Measurements from ENCODE around the gene SLC51B.
A peak's percentile ranks its signal among the peaks of the same experiment; 100 is the strongest.

SLC51B gene

DNA sequence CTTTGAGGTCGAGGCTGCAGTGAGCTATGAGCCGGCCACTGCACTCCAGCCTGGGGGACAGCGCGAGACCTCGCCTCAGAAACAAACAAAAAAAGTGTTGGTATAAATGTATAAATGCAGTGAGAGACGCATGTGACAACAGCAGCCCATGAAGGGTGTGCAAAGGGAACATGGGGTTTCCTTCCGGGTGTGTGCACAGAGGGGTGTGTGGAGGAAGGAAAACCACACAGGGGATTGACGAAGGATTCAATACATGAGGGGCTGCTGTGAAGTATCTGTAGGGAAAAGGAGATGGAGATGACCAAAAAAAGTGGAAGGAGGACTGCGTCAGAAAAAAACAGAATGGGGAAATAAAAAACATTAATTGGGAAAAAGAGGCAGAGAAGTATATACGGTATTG lies 16.8 kb upstream of the SLC51B start:
- H3K4me3 ChIP-seq (ENCODE audit: low read length): peak overlapping the region; percentile 93
- TF ChIP-seq, protein P1, sequence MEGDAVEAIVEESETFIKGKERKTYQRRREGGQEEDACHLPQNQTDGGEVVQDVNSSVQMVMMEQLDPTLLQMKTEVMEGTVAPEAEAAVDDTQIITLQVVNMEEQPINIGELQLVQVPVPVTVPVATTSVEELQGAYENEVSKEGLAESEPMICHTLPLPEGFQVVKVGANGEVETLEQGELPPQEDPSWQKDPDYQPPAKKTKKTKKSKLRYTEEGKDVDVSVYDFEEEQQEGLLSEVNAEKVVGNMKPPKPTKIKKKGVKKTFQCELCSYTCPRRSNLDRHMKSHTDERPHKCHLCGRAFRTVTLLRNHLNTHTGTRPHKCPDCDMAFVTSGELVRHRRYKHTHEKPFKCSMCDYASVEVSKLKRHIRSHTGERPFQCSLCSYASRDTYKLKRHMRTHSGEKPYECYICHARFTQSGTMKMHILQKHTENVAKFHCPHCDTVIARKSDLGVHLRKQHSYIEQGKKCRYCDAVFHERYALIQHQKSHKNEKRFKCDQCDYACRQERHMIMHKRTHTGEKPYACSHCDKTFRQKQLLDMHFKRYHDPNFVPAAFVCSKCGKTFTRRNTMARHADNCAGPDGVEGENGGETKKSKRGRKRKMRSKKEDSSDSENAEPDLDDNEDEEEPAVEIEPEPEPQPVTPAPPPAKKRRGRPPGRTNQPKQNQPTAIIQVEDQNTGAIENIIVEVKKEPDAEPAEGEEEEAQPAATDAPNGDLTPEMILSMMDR (IDR thresholded peaks at IDR 0.05; ENCODE audit: low read depth, low read length, poor library complexity, severe bottlenecking): no peak
- TF ChIP-seq EZH2phosphoT487 (IDR thresholded peaks at IDR 0.05; ENCODE audit: borderline replicate concordance, low read length): no peak
- no peak overlapping the region for H3K27ac ChIP-seq (ENCODE audit: low read depth, low read length)
- peaks cover 20% of the 10 kb centered on the region for H3K79me2 ChIP-seq (ENCODE audit: control insufficient read depth, low read length)
- no peaks in the 10 kb centered on the region for H4K20me1 ChIP-seq (ENCODE audit: control insufficient read depth, insufficient read depth, low read depth, low read length)
- no peaks in the 10 kb centered on the region for H3K9me3 ChIP-seq (ENCODE audit: control insufficient read depth, insufficient read depth, low read length)
- H3K4me2 ChIP-seq (ENCODE audit: low read length): peak overlapping the region; percentile 90
- no peaks in the 10 kb centered on the region for H3K9me2 ChIP-seq (replicated peaks; ENCODE audit: control insufficient read depth, low read length)
- no peaks in the 10 kb centered on the region for H3F3A ChIP-seq (ENCODE audit: control insufficient read depth, insufficient read depth)
- peaks cover 30% of the 10 kb centered on the region for H3K36me3 ChIP-seq (ENCODE audit: control insufficient read depth, low read length)
- H3K27me3 ChIP-seq (ENCODE audit: control insufficient read depth, low read length): peaks cover 17% of the 10 kb centered on the region
- H3K4me1 ChIP-seq (ENCODE audit: control insufficient read depth, low read length): peaks cover 22% of the 10 kb centered on the region

GRCh38 chr15:65028921-65029735 lies 16.1 kb upstream of the SLC51B start, which contains the start of gene MTFMT:
TSS of gene MTFMT (minus strand) at chr15:65029639. CDS start at chr15:65029613, 26 bp downstream.
- Histone ChIP-seq H3F3A (ENCODE audit: control insufficient read depth, insufficient read depth) (no peaks in the 10 kb centered on the region), H3K4me2 (ENCODE audit: low read length) (peak within 1 kb of the TSS; percentile 90), H3K4me1 (ENCODE audit: control insufficient read depth, low read length) (peaks cover 30% of the 10 kb centered on the region), H3K79me2 (ENCODE audit: control insufficient read depth, low read length) (peaks cover 20% of the 10 kb centered on the region), H3K27ac (ENCODE audit: low read depth, low read length) (no peak within 1 kb of the TSS), H3K36me3 (ENCODE audit: control insufficient read depth, low read length) (peaks cover 26% of the 10 kb centered on the region), H4K20me1 (ENCODE audit: control insufficient read depth, insufficient read depth, low read depth, low read length) (no peaks in the 10 kb centered on the region), H3K9me3 (ENCODE audit: control insufficient read depth, insufficient read depth, low read length) (no peaks in the 10 kb centered on the region), H3K4me3 (ENCODE audit: low read length) (peak within 1 kb of the TSS; percentile 93), H3K9me2 (replicated peaks; ENCODE audit: control insufficient read depth, low read length) (no peaks in the 10 kb centered on the region), H3K27me3 (ENCODE audit: control insufficient read depth, low read length) (peaks cover 17% of the 10 kb centered on the region)
- TF ChIP-seq, protein P1 (IDR thresholded peaks at IDR 0.05; ENCODE audit: low read depth, low read length, poor library complexity, severe bottlenecking): peak; percentile 27
- TF ChIP-seq EZH2phosphoT487 (IDR thresholded peaks at IDR 0.05; ENCODE audit: borderline replicate concordance, low read length): no peak

GRCh38 chr15:65029736-65030208 lies 15.4 kb upstream of the SLC51B start:
- Histone ChIP-seq H3K27me3 (ENCODE audit: control insufficient read depth, low read length) (peaks cover 17% of the 10 kb centered on the region), H3K4me2 (ENCODE audit: low read length) (peak overlapping the region; percentile 90; the same call in 1 of the 2 replicates), H3K27ac (ENCODE audit: low read depth, low read length) (no peak overlapping the region), H3K9me3 (ENCODE audit: control insufficient read depth, insufficient read depth, low read length) (no peaks in the 10 kb centered on the region), H3K79me2 (ENCODE audit: control insufficient read depth, low read length) (peaks cover 20% of the 10 kb centered on the region), H3K9me2 (replicated peaks; ENCODE audit: control insufficient read depth, low read length) (no peaks in the 10 kb centered on the region), H3K4me3 (ENCODE audit: low read length) (peak overlapping the region; percentile 93; the same call in 1 of the 2 replicates), H3K36me3 (ENCODE audit: control insufficient read depth, low read length) (peaks cover 22% of the 10 kb centered on the region), H3K4me1 (ENCODE audit: control insufficient read depth, low read length) (peaks cover 30% of the 10 kb centered on the region), H3F3A (ENCODE audit: control insufficient read depth, insufficient read depth) (no peaks in the 10 kb centered on the region), H4K20me1 (ENCODE audit: control insufficient read depth, insufficient read depth, low read depth, low read length) (no peaks in the 10 kb centered on the region)
- TF ChIP-seq, protein P1 (IDR thresholded peaks at IDR 0.05; ENCODE audit: low read depth, low read length, poor library complexity, severe bottlenecking): no peak
- TF ChIP-seq EZH2phosphoT487 (IDR thresholded peaks at IDR 0.05; ENCODE audit: borderline replicate concordance, low read length): no peak
